Smooth muscle cell (in vitro differentiated cells): Measurements from ENCODE around the gene NEDD9. TPM values are rescaled to one million over a fixed set of nuclear protein-coding genes. Genes with fewer than 3 reads are reported as not detected.
A peak's percentile ranks its signal among the peaks of the same experiment; 100 is the strongest.

Source experiments
- DNase-seq: peaks from one replicate; lab custom pipeline; 2025; ENCODE audit not compliant: unreplicated experiment; lab: John Stamatoyannopoulos, UW
- H2AFZ ChIP-seq: fragments of 200-600 bp; sonication (generic); 2 replicates; pipeline ENCODE4 v1.6.0; 2016; ENCODE audit warnings: antibody characterized with exemption, low read depth, mild to moderate bottlenecking
- H3F3A ChIP-seq: fragments of 200-600 bp; sonication (generic); 2 replicates; pipeline ENCODE4 v1.6.0; 2017; ENCODE audit warnings: antibody characterized with exemption, low read depth
- H3K27ac ChIP-seq: fragments of 200-600 bp; sonication (generic); 2 replicates; pipeline ENCODE4 v1.5.1; 2016; ENCODE audit warnings: low read depth, mild to moderate bottlenecking
- H3K27me3 ChIP-seq: fragments of 200-600 bp; sonication (generic); 2 replicates; pipeline ENCODE4 v1.6.1; 2016; ENCODE audit warnings: low read depth, mild to moderate bottlenecking
- H3K36me3 ChIP-seq: fragments of 200-600 bp; sonication (generic); 2 replicates; pipeline ENCODE4 v1.5.1; 2016; ENCODE audit warnings: low read depth
- H3K4me1 ChIP-seq: fragments of 200-600 bp; sonication (generic); 2 replicates; pipeline ENCODE4 v1.5.1; 2016; ENCODE audit warnings: low read depth
- H3K4me2 ChIP-seq: fragments of 200-600 bp; sonication (generic); 2 replicates; pipeline ENCODE4 v1.6.0; 2016; ENCODE audit warnings: mild to moderate bottlenecking
- H3K4me3 ChIP-seq: fragments of 200-600 bp; sonication (generic); 2 replicates; pipeline ENCODE4 v1.5.1; 2016; ENCODE audit warnings: mild to moderate bottlenecking
- H3K79me2 ChIP-seq: fragments of 200-600 bp; sonication (generic); 2 replicates; pipeline ENCODE4 v1.6.0; 2016; ENCODE audit warnings: low read depth, mild to moderate bottlenecking
- H3K9ac ChIP-seq: fragments of 200-600 bp; sonication (generic); 2 replicates; pipeline ENCODE4 v1.6.0; 2016; ENCODE audit warnings: low read depth
- H3K9me3 ChIP-seq: fragments of 200-600 bp; sonication (generic); replicated peaks from 2 replicates; pipeline ENCODE4 v1.5.1; 2016; ENCODE audit warnings: low read depth
- H4K20me1 ChIP-seq: fragments of 200-600 bp; sonication (generic); 2 replicates; pipeline ENCODE4 v1.6.0; 2016; ENCODE audit warnings: low read depth
- CTCF ChIP-seq: fragments of 200-600 bp; sonication (generic); IDR thresholded peaks from 2 replicates; pipeline ENCODE4 v1.5.1; 2017; ENCODE audit warnings: borderline replicate concordance, mild to moderate bottlenecking, antibody characterized with exemption; ENCODE audit not compliant: insufficient read depth, poor library complexity, severe bottlenecking
- WGBS: methylation state at CpG from one replicate; pipeline ENCODE4 v1.1.7; 2016; ENCODE audit warnings: low lambda C conversion rate; 5-methylcytosine and 5-hydroxymethylcytosine counted together
- polyA plus RNA-seq: library from polyadenylated mRNA; unstranded; fragments of >200 nt; fragmentation: Nextera tagmentation; extraction: Ambion mirVana; gene quantifications from 2 replicates; pipeline ENCODE4 v1.2.1, GENCODE V29; 2016
- small RNA-seq: library from RNA; depleted of rRNA; stranded (forward); fragments of <200 nt; gene quantifications from one replicate; pipeline ENCODE3, GENCODE V24; 2014
- total RNA-seq: library from RNA; depleted of rRNA; stranded (reverse); fragments of >200 nt; gene quantifications from 2 replicates; pipeline ENCODE4 v1.2.3, GENCODE V29; 2014

NEDD9 gene
- total and polyA plus RNA-seq, 2 experiments from 2014 or later: 85.6 to 127 TPM

DNA sequence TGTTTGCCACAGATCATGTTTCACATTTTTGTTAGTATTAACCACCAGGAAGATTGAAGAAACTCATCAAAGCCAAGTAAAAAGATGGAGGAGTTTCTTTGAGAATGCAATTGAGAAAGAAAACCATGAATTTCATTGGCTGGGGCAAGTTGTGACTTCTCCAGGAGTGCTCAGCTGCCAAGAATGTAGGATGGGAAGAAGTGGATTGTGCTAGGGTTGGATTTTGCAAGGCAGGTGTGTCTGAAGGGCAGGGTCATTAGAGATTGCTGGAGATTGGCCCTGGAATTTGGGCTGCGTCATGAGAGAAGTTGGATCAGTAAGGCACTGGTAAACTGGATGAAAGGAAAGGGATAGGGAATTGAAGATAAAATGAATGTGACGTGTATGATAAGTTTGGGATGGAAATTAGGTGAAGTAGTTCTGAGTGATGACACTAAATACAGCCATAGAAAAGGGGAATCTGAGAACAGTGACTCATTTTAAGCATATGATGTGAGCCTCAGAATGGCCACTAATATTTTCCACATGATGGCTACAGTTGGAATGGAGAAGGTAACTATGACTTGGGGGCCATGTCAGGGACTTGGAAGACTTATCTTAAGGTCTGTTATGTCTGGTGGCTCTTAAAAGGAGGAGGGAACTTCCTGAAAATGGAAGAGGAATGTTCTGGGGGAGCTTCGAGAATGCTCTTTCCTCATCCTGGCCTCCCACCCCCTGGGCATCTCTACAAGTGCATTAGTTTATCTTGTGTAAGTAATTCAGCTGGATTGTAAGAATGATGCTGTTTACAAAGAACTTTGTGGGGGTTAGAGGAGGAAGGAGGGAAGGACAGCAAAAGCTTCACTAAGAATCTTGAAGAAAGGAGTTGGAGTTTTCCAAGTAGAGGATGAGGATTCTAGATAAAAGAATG, 93.2 kb downstream of the NEDD9 start:
- Histone ChIP-seq H3F3A (peaks cover 12% of the 10 kb centered on the region), H3K9ac (no peak overlapping the region), H3K4me1 (peaks cover 4% of the 10 kb centered on the region), H3K27me3 (no peaks in the 10 kb centered on the region), H3K36me3 (no peaks in the 10 kb centered on the region), H3K79me2 (no peaks in the 10 kb centered on the region), H3K4me3 (no peak overlapping the region), H2AFZ (no peak overlapping the region), H3K4me2 (peak overlapping the region; percentile 28), H4K20me1 (no peaks in the 10 kb centered on the region), H3K27ac (peak overlapping the region; percentile 78), H3K9me3 (no peaks in the 10 kb centered on the region)
- no peak for DNase-seq
- no peak for TF ChIP-seq CTCF
- 58% methylated on average over 3 of the region's 3 CpGs for WGBS

DNA sequence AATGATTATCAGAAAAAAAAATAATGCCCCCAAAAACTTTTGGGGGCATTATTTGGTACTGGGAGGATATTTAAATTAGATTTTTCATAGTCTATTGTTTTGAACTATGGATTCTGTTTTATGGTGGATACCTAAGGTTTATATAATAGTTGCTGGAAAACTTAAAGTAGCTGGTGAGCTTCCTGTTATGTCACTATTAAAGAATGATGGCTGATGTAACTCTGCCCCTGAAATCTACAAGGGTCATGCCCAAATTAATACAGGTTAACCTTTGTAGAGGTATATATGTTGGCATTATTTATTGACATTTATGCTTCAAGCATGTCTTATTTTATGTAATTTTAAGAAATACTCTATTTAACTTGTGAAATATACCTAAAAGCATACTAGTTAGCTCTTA, 95.7 kb downstream of the NEDD9 start:
- H3K4me2 ChIP-seq: no peak overlapping the region
- TF ChIP-seq CTCF: no peak
- no peak overlapping the region for H3K9ac ChIP-seq
- no peak for DNase-seq
- H3F3A ChIP-seq: no peaks in the 10 kb centered on the region
- H3K27me3 ChIP-seq: no peaks in the 10 kb centered on the region
- H3K9me3 ChIP-seq: no peaks in the 10 kb centered on the region
- peaks cover 18% of the 10 kb centered on the region for H3K79me2 ChIP-seq
- H3K4me3 ChIP-seq: no peak overlapping the region
- no peaks in the 10 kb centered on the region for H3K4me1 ChIP-seq
- peak overlapping the region; percentile 4 for H3K27ac ChIP-seq
- no peak overlapping the region for H2AFZ ChIP-seq
- H3K36me3 ChIP-seq: no peaks in the 10 kb centered on the region
- H4K20me1 ChIP-seq: peaks cover 8% of the 10 kb centered on the region

Small RNA genes lying within 50 kb of the gene (small RNA-seq; reads per million reads assigned to genes)
- not detected for gene AL136139.1

Other genes starting within 250 kb of the NEDD9 start
- gene ELOVL2, start 188.4 kb downstream of the NEDD9 start, total RNA-seq: 28.9 and 31.4 TPM in 2 replicates
- 13.4 and 15.9 TPM in 2 replicates for gene ELOVL2, start 188.4 kb downstream of the NEDD9 start, polyA plus RNA-seq
- 17.7 and 23.9 TPM in 2 replicates for gene SMIM13, start 138.8 kb downstream of the NEDD9 start, total RNA-seq
- 9.8 and 11.6 TPM in 2 replicates for gene SMIM13, start 138.8 kb downstream of the NEDD9 start, polyA plus RNA-seq
- 0.09 TPM in 1 of 2 replicates, not detected in the other for gene ERVFRD-1, start 120.9 kb downstream of the NEDD9 start, total RNA-seq
- 0.38 TPM in 1 of 2 replicates, not detected in the other for gene ERVFRD-1, start 120.9 kb downstream of the NEDD9 start, polyA plus RNA-seq